Uterus (tissue), 4 donors: ENCODE results near the gene URM1. TPM values are rescaled to one million over a fixed set of nuclear protein-coding genes. Genes with fewer than 3 reads are reported as not detected.

Source experiments
- DNase-seq, 2 donors: peaks; one replicate each; pipeline ENCODE4 v3.0.0-alpha.2; 2019 to 2020
- H3K27ac ChIP-seq, 2 donors: fragments of 200-600 bp; sonication (generic); 1 replicate in 1 of 2; 2 replicates in 1 of 2; pipeline ENCODE4 v1.5.1; 2016 to 2018
- H3K27me3 ChIP-seq, 2 donors: fragments of 200-600 bp; sonication (generic); one replicate each; pipeline ENCODE4 v1.5.1; 2018 to 2019; ENCODE audit warnings: control low read depth in 1 of 2
- H3K36me3 ChIP-seq, 2 donors: fragments of 200-600 bp; sonication (generic); one replicate each; pipeline ENCODE4 v1.5.1; 2019; ENCODE audit warnings: control low read depth in 1 of 2
- H3K4me1 ChIP-seq, 2 donors: fragments of 200-600 bp; sonication (generic); one replicate each; pipeline ENCODE4 v1.5.1; 2018 to 2019; ENCODE audit warnings: control low read depth in 1 of 2
- H3K4me3 ChIP-seq, 2 donors: fragments of 200-600 bp; sonication (generic); 1 replicate in 1 of 2; 2 replicates in 1 of 2; pipeline ENCODE4 v1.5.1; 2018 to 2019; ENCODE audit warnings: mild to moderate bottlenecking in 1 of 2
- H3K9me3 ChIP-seq, 2 donors: fragments of 200-600 bp; sonication (generic); one replicate each; pipeline ENCODE4 v1.5.1; 2019; ENCODE audit warnings: control low read depth in 1 of 2
- POLR2A ChIP-seq, 2 donors: fragments of 450-650 bp; IDR thresholded peaks; one replicate each; pipeline ENCODE4 v1.6.1; 2016; ENCODE audit warnings: antibody characterized with exemption in 2 of 2, mild to moderate bottlenecking in 1 of 2, moderate library complexity in 1 of 2
- intact Hi-C: fragments of 100-400 bp; cut with DNase I; formaldehyde crosslinking; loops from one replicate; pipeline ENCODE4 v1.15.1; 2023; ENCODE audit warnings: low total_unique reads
- total RNA-seq, 4 donors: library from RNA; depleted of rRNA in 3 of 4; stranded (reverse); fragments of >200 nt in 3 of 4; gene quantifications; one replicate each; pipeline versions ENCODE4 v1.1.0 to v1.2.4, GENCODE V29; 2014 to 2023
- TF ChIP-seq, protein P1 (sequence below), 4 experiments: fragments of 200-600 bp in 2 of 4; fragments of 450-650 bp in 2 of 4; sonication (generic) in 2 of 4; IDR thresholded peaks; one replicate each; pipeline ENCODE4 v1.5.1; 2016 to 2019; ENCODE audit warnings: antibody characterized with exemption in 4 of 4, mild to moderate bottlenecking in 2 of 4, moderate library complexity in 1 of 4
- donor health status: DM: yes; HTN: yes; CAD: no.

Gene URM1
- total RNA-seq, 4 donors from 2014 or later: 6.7 to 32.0 (median 22.4) TPM

DNA sequence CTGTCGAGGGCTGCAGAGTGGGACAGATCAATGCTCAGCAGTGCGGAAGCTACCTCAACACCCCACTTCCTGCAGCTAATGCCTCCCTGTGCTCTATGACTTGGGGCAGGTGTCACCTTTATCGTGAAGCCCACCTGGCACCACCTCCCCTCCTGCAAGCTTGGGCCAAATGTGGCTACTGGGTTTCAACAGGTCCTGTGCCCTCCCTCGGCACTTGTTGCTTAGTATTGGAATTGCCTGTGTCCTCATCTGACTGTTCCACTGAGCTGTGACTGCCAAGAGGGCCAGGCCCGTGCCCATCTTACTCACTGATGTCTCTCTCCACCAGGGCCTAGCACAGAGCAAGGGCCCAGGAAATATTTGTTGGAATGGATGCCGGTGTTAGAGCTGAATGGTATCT is 21.4 kb upstream of the URM1 start:
- DNase-seq: no peak
- no peaks in the 10 kb centered on the region for H3K36me3 ChIP-seq
- no peaks in the 10 kb centered on the region for H3K4me1 ChIP-seq
- no peak for TF ChIP-seq POLR2A (IDR thresholded peaks at IDR 0.05)
- H3K4me3 ChIP-seq: no peak overlapping the region
- H3K27me3 ChIP-seq: no peaks in the 10 kb centered on the region
- no peaks in the 10 kb centered on the region for H3K9me3 ChIP-seq
- intact Hi-C loops: no loop called here
- no peak overlapping the region for H3K27ac ChIP-seq

DNA sequence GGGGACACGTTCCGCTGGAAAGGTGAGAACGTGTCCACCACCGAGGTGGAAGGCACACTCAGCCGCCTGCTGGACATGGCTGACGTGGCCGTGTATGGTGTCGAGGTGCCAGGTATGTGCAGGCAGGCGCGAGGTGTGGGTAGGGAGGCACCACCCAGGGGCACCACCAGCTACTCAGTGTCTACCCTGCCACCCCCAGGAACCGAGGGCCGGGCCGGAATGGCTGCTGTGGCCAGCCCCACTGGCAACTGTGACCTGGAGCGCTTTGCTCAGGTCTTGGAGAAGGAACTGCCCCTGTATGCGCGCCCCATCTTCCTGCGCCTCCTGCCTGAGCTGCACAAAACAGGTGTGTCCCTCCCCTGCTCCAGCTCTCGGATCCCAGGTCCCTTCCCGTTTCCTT is 15.7 kb upstream of the URM1 start:
- intact Hi-C loops: no loop called here
- no peaks in the 10 kb centered on the region for H3K36me3 ChIP-seq
- H3K4me3 ChIP-seq: no peak overlapping the region
- H3K27ac ChIP-seq: no peak overlapping the region
- TF ChIP-seq, protein P1, sequence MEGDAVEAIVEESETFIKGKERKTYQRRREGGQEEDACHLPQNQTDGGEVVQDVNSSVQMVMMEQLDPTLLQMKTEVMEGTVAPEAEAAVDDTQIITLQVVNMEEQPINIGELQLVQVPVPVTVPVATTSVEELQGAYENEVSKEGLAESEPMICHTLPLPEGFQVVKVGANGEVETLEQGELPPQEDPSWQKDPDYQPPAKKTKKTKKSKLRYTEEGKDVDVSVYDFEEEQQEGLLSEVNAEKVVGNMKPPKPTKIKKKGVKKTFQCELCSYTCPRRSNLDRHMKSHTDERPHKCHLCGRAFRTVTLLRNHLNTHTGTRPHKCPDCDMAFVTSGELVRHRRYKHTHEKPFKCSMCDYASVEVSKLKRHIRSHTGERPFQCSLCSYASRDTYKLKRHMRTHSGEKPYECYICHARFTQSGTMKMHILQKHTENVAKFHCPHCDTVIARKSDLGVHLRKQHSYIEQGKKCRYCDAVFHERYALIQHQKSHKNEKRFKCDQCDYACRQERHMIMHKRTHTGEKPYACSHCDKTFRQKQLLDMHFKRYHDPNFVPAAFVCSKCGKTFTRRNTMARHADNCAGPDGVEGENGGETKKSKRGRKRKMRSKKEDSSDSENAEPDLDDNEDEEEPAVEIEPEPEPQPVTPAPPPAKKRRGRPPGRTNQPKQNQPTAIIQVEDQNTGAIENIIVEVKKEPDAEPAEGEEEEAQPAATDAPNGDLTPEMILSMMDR (IDR thresholded peaks at IDR 0.05): no peak
- TF ChIP-seq POLR2A (IDR thresholded peaks at IDR 0.05): no peak
- DNase-seq: no peak
- H3K9me3 ChIP-seq: no peaks in the 10 kb centered on the region
- no peaks in the 10 kb centered on the region for H3K4me1 ChIP-seq
- no peaks in the 10 kb centered on the region for H3K27me3 ChIP-seq

DNA sequence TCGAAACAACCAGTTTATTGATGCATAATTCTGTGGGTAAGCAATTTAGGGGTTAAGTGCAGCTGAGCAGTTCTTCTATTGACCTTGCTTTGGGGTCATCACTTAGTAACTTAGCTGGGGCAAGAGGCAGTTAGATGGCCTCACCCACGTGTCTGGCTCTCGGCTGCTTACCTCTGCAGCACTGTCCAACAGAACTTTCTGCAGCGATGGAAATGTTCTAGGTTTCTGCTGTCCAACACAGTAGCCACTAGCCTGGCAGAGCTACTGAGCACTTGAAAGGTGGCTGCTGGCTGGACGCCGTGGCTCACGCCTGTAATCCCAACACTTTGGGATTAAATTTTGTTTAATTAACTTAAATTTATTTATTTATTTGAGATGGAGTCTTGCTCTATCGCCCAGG is 13.1 kb upstream of the URM1 start:
- H3K27me3 ChIP-seq: no peaks in the 10 kb centered on the region
- no peak for TF ChIP-seq POLR2A (IDR thresholded peaks at IDR 0.05)
- TF ChIP-seq, protein P1 (IDR thresholded peaks at IDR 0.05): no peak
- H3K27ac ChIP-seq: no peak overlapping the region
- H3K9me3 ChIP-seq: no peaks in the 10 kb centered on the region
- no peaks in the 10 kb centered on the region for H3K4me1 ChIP-seq
- H3K4me3 ChIP-seq: no peak overlapping the region
- intact Hi-C loops: no loop called here
- no peak for DNase-seq
- H3K36me3 ChIP-seq: no peaks in the 10 kb centered on the region

DNA sequence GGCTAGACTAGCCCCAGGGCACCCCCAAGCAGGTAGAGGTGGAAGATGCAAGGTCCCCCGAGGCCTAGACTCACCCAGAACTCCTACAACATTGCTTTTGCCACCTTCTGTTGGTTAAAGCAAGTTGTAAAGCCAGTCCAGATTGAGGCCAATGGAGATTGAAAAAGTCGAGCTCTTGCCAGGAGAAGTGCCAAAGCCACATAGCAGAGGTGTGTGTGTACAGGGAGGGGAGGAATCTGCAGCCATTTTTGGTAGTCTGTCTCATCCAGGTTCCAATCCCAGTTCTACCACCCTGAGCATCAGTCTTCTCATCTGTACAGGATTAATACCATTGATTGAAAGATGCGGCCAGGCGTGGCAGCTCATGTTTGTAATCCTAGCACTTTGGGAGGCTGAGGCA is 12.3 kb upstream of the URM1 start:
- Histone ChIP-seq H3K27me3 (no peaks in the 10 kb centered on the region), H3K36me3 (no peaks in the 10 kb centered on the region), H3K9me3 (no peaks in the 10 kb centered on the region), H3K4me3 (no peak overlapping the region), H3K27ac (no peak overlapping the region), H3K4me1 (no peaks in the 10 kb centered on the region)
- intact Hi-C loops: no loop called here
- TF ChIP-seq POLR2A (IDR thresholded peaks at IDR 0.05): no peak
- TF ChIP-seq, protein P1 (IDR thresholded peaks at IDR 0.05): no peak
- no peak for DNase-seq

DNA sequence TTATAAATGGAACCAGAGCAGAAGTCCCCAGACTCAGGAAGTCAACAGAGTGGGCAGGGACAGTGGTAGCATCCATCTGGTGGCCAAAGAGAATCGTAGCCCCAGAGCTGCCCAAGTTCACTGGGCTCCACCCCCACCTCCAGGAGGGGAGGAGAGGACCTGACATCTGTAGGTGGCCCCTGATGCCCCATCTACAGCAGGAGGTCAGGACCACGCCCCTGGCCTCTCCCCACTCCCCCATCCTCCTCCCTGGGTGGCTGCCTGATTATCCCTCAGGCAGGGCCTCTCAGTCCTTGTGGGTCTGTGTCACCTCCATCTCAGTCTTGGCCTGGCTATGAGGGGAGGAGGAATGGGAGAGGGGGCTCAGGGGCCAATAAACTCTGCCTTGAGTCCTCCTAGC is 10.3 kb upstream of the URM1 start:
- intact Hi-C loops: no loop called here
- H3K27me3 ChIP-seq: no peaks in the 10 kb centered on the region
- H3K36me3 ChIP-seq: no peaks in the 10 kb centered on the region
- peak overlapping the region in 1 of 2 donors; percentile 46 for H3K27ac ChIP-seq
- no peak overlapping the region for H3K4me3 ChIP-seq
- no peak for TF ChIP-seq POLR2A (IDR thresholded peaks at IDR 0.05)
- TF ChIP-seq, protein P1 (IDR thresholded peaks at IDR 0.05): no peak
- H3K9me3 ChIP-seq: no peaks in the 10 kb centered on the region
- peaks cover 0 to 7% of the 10 kb centered on the region in 2 donors for H3K4me1 ChIP-seq
- no peak for DNase-seq
